PC-9 (cell line): ENCODE measurements around the gene TENM4.

ENCODE experiments used
- EZH2 ChIP-seq: fragments of 200-600 bp; sonication (generic); IDR thresholded peaks from 2 replicates; pipeline ENCODE4 v1.8.0; 2017; ENCODE audit warnings: antibody characterized with exemption, low read depth
- TF ChIP-seq, protein P1 (sequence below): fragments of 200-600 bp; sonication (generic); conservative IDR thresholded peaks from 2 replicates; pipeline ENCODE4 v1.6.1; 2017; ENCODE audit warnings: mixed run types, antibody characterized with exemption, mild to moderate bottlenecking, moderate library complexity

DNA sequence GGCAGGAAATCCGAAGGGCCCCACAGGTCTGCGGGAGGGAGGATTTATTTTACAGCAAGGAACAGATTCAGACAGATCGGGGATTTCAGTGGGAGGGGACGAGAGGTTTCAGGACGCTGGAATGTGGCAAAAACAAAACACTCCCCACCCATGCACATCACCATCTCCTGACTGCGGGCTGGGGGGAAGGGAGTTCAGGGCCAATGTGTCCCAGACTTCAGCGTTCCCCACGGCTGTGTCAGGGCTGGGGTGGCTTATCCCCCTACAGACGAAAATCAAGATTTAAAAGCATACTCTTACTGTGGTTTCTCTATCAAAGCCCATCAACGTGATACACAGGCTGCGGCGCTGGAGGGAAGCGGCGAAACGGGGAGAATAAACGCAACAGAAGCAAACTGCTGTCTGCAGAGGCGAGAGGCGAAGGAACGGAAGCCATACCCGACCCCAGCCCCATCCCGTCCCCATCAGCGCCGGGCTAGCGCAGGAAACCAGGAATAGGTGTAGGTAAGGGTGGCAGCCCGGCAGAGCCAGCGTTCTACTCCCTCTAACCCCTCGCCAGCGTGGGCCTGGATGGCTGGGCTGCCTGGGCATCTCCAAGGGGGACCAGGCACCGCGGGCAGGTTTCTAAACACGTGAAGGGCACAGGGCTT lies 2.7 kb downstream of the TENM4 start:
- no peak; the same call in 1 of the 2 replicates for TF ChIP-seq EZH2
- TF ChIP-seq, protein P1, sequence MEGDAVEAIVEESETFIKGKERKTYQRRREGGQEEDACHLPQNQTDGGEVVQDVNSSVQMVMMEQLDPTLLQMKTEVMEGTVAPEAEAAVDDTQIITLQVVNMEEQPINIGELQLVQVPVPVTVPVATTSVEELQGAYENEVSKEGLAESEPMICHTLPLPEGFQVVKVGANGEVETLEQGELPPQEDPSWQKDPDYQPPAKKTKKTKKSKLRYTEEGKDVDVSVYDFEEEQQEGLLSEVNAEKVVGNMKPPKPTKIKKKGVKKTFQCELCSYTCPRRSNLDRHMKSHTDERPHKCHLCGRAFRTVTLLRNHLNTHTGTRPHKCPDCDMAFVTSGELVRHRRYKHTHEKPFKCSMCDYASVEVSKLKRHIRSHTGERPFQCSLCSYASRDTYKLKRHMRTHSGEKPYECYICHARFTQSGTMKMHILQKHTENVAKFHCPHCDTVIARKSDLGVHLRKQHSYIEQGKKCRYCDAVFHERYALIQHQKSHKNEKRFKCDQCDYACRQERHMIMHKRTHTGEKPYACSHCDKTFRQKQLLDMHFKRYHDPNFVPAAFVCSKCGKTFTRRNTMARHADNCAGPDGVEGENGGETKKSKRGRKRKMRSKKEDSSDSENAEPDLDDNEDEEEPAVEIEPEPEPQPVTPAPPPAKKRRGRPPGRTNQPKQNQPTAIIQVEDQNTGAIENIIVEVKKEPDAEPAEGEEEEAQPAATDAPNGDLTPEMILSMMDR, result no peak
